GM13977 (cell line): Measurements from ENCODE around the gene PRDM2.
A peak's percentile ranks its signal among the peaks of the same experiment; 100 is the strongest.

Source experiments
- DNase-seq: peaks from one replicate; pipeline ENCODE4 v3.0.0; 2012; ENCODE audit warnings: low spot score
- in situ Hi-C: fragments of 300-500 bp; cut with MboI; formaldehyde crosslinking; loops from one replicate; pipeline ENCODE4 v1.12.0; 2022; ENCODE audit warnings: low sequenced_read_pairs, low pct_unique_long_range_greater_than_20kb, mixed read lengths, inconsistent platforms; ENCODE audit not compliant: unreplicated experiment
- TF ChIP-seq, protein P1 (sequence below): IDR thresholded peaks from 2 replicates; pipeline ENCODE4 v1.5.1; 2012; ENCODE audit warnings: mild to moderate bottlenecking, control low read depth; ENCODE audit not compliant: insufficient read depth; ENCODE audit errors: extremely low read depth, missing control alignments

The PRDM2 gene

DNA sequence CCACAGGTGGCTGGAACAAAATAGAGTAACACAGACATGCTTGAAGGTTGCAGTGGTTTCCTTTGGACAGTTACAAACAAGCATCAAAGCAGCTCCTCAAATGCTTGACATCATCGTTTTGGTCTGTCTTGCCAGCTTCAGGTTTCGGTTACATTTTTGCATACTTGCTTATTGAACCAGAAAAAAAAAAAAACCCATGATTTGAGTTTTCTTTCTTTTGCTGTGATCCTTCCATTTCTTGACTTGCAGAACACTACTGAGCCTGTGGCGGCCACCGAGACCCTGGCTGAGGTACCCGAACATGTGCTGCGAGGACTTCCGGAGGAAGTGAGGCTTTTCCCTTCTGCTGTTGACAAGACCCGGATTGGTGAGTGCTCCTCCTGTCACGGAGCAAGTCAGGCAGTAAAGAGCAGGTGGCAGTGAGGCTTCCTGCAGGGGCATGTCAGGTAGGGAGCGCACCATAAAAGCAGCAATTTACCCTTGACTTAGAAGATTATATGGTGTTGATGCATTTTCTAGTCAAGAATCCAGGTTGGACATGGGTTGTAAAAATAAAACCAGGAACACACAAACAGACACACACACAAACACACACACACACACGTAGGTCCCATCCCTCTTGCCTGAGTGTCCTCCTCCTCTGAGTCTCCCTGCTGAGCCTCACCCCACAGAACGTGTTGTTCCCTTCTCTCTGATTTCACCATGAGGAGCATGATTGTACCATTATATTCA is 30.9 kb downstream of the PRDM2 start:
- peak; percentile 76 for DNase-seq
- in situ Hi-C loops: no loop called here
- TF ChIP-seq, protein P1, sequence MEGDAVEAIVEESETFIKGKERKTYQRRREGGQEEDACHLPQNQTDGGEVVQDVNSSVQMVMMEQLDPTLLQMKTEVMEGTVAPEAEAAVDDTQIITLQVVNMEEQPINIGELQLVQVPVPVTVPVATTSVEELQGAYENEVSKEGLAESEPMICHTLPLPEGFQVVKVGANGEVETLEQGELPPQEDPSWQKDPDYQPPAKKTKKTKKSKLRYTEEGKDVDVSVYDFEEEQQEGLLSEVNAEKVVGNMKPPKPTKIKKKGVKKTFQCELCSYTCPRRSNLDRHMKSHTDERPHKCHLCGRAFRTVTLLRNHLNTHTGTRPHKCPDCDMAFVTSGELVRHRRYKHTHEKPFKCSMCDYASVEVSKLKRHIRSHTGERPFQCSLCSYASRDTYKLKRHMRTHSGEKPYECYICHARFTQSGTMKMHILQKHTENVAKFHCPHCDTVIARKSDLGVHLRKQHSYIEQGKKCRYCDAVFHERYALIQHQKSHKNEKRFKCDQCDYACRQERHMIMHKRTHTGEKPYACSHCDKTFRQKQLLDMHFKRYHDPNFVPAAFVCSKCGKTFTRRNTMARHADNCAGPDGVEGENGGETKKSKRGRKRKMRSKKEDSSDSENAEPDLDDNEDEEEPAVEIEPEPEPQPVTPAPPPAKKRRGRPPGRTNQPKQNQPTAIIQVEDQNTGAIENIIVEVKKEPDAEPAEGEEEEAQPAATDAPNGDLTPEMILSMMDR: no peak

DNA sequence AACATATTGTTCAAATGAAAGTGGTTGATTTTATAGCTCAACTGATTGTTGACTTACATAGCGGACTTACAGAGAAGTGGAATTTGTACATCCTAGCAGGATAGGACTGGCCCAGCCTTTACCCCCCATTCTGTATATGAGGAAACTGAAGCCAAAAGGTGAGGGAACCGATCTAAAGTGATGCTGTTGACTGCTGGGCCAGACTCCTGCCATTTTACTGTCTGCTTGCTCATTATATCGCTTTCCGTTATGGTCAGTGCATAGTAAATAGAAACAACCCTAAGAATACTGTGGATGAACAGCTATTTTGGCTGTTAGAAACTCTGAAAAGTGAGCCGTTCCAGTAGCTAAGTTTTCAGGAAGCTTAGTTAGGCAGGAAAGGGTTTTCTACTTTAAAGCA is 31.9 kb downstream of the PRDM2 start:
- TF ChIP-seq, protein P1: no peak
- in situ Hi-C loops: no loop called here
- DNase-seq: no peak

DNA sequence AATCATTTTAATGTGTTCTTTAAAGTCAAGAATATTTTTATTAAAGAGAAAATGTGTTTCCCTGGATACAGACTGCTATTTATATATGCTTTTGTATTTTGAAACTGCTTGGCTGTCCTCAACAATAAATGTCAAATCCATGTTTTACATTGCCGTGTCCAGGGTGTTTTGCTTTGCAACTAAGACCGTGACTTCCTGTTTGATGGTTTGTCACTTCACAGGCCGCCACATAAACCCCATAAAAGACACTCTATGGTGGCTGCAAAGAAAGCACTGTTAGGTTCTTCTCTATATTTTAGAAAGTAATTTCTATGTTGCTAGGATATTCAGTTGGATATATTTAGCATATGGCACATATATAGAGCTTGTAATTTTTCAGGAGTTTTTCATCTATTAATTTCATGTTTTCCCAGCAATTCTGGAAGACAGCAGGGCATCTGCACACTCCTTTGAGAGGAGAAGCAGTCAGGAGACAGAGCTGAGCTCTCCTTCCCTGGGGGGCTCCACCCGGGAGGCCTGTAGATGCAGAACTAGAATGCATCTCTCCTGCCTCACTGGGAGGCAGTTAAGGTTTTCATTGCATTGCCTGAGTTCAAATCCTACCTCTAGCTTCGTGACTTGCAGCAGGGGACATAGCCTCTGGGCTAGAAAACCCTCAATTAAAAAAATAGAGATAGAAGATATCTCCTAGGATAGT is 33.1 kb downstream of the PRDM2 start:
- TF ChIP-seq, protein P1: no peak
- in situ Hi-C loops: no loop called here
- DNase-seq: no peak

DNA sequence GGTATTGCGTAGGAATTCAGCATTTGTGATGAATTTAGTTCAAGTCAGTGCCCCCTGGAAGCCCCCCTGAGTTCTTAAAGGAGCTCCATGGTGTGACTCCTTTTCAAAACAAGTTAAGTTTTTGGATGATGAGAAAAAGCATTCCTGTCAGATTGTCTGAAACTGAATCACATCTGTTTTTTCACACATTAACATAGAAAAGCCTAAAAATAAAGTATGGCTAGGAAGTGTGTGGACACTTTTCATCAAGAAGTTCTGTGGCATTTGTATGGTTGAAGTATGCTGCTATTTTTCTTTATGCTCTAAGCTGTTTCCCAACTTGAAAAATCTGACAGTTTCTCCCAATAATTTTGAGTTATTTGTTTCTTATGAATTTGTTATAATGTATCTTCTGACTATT is 33.7 kb downstream of the PRDM2 start:
- in situ Hi-C loops: no loop called here
- no peak for DNase-seq
- TF ChIP-seq, protein P1: no peak

DNA sequence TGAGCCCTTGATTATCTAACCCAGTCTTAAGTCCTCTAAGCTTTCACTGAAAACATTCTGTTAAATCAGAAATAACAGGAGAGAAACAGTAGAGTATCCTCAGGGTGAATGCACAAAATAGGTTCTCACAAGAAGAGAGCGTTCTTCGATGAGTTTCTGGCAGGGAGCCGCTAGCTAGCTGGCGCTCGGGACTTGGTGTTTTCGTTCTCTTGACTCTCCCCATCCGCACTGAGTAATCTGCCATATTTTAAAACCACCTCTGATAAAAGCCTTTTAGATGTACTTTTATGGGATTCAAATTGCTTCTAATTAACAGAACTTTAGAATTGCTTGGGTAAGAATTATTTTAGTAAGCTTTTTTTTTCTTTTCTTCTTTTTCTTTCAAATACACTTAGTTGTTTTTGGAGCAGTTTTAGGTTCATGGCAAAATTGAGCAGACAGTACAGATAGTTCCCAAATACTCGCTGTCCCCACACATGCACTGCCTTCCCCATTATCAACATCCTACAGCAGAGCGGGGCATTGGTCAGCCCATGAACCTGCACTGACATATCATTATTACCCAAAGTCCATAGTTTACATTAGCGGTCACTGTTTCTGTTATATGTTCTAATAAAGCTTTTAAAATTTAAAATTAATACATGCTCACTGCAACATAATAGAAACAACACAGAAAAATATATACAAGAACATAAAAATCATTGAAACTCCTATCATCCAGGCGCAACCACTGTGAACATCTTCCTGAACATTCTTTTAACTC is 35.4 kb downstream of the PRDM2 start:
- TF ChIP-seq, protein P1: no peak
- DNase-seq: no peak
- in situ Hi-C loops: no loop called here

DNA sequence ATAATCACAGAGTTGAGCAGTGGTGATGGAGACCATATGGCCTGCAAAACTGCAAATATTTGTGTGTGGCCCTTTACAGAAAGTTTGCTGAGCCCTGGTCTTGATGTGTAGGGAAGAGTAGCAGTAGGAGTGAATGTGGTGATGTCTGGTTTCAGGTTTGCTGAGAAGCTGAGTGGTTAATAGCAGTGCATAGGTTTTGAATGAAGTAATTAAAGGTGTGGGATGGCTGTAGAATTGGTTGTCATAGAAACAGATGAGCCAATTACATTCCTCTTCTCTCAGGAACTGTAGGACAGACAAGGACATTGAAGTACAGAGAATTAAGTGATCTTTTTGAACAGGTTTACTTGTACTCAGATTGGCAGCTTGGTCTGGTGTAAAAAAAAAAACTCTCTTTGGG is 37.4 kb downstream of the PRDM2 start:
- in situ Hi-C loops: no loop called here
- no peak for DNase-seq
- TF ChIP-seq, protein P1: no peak
